ENCODE data around the gene SWSAP1. TPM values are rescaled to one million over a fixed set of nuclear protein-coding genes. Genes with fewer than 3 reads are reported as not detected.
A peak's percentile ranks its signal among the peaks of the same experiment; 100 is the strongest.

SWSAP1 gene
- total and polyA plus RNA-seq, 9 of the 15 experiments (the other 6 are each of a cell fraction or from before 2014, with no cell fraction given): 0.18 to 2.8 (median 1.7) TPM

DNA sequence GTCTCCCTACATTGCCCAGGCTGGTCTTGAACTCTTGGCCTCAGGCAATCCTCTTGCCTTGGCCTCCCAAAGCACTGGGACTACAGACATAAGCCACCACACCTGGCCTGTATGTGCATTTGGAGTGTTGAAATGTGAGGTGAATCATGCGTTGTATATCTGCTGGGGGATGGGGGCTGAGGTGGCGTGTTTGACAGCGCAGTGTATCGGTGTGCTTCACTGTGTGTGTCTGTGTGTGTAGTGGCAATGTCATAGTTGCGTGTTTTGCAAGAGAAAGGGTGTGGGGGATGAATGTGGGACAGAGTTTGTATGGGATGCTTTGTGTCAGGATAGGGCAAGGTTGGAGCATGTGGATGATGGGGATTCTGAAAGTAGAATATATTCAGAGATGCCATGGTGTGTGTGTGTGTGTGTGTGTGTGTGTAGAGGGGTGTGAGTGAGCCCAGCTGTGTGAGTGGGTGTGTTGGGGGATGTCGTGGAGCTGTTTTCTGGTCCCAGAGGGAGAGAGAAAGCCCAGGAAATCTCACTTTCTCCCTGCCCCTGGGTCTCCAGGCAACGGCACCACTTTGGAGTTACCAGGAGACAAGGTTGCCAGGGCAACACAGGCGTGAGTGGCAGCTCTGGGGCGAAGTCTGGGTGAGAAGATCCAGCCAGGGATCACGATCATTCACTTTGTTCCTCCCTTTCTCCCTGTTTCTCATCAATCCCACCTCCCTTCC is 1.1 kb upstream of the SWSAP1 start (continued):
- TF ChIP-seq, protein P1, sequence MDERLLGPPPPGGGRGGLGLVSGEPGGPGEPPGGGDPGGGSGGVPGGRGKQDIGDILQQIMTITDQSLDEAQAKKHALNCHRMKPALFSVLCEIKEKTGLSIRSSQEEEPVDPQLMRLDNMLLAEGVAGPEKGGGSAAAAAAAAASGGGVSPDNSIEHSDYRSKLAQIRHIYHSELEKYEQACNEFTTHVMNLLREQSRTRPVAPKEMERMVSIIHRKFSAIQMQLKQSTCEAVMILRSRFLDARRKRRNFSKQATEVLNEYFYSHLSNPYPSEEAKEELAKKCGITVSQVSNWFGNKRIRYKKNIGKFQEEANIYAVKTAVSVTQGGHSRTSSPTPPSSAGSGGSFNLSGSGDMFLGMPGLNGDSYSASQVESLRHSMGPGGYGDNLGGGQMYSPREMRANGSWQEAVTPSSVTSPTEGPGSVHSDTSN (CRISPR knock-in tag; IDR thresholded peaks at IDR 0.05; ENCODE audit: low read depth): peak; percentile 79
- TF ChIP-seq, protein P1 (tag; conservative IDR thresholded peaks at IDR 0.05; ENCODE audit: low read depth): peak; percentile 84
- TF ChIP-seq TCFL5 (CRISPR knock-in tag; conservative IDR thresholded peaks at IDR 0.05) (no peak), NR2C1 (IDR thresholded peaks at IDR 0.05) (no peak), NR2C1 (tag; IDR thresholded peaks at IDR 0.05) (no peak), RAD21 (CRISPR knock-in tag; conservative IDR thresholded peaks at IDR 0.05 in 1 of 2, IDR thresholded peaks at IDR 0.05 in 1 of 2) (no peak), ZNF165 (CRISPR knock-in tag; IDR thresholded peaks at IDR 0.05; ENCODE audit: borderline replicate concordance) (no peak), PKNOX1 (IDR thresholded peaks at IDR 0.05) (peak; percentile 97), RBM15 (IDR thresholded peaks at IDR 0.05; ENCODE audit: insufficient read depth, low read length) (no peak), NFYB (IDR thresholded peaks at IDR 0.05; ENCODE audit: extremely low read depth, insufficient read length) (no peak), ZNF324 (CRISPR knock-in tag; IDR thresholded peaks at IDR 0.05) (no peak), PTRF (tag; IDR thresholded peaks at IDR 0.05) (no peak), DPF2 (IDR thresholded peaks at IDR 0.05) (no peak), ZNF589 (CRISPR knock-in tag; IDR thresholded peaks at IDR 0.05; ENCODE audit: low read depth) (no peak), RCOR1 (IDR thresholded peaks at IDR 0.05; ENCODE audit: borderline replicate concordance in 1 of 2, low read depth in 2 of 2, low read length in 2 of 2) (no peak), CC2D1A (IDR thresholded peaks at IDR 0.05) (no peak), NEUROD1 (IDR thresholded peaks at IDR 0.05; ENCODE audit: borderline replicate concordance, low read depth, low read length, partially characterized antibody) (peak; percentile 91)
- TF ChIP-seq, protein P2, sequence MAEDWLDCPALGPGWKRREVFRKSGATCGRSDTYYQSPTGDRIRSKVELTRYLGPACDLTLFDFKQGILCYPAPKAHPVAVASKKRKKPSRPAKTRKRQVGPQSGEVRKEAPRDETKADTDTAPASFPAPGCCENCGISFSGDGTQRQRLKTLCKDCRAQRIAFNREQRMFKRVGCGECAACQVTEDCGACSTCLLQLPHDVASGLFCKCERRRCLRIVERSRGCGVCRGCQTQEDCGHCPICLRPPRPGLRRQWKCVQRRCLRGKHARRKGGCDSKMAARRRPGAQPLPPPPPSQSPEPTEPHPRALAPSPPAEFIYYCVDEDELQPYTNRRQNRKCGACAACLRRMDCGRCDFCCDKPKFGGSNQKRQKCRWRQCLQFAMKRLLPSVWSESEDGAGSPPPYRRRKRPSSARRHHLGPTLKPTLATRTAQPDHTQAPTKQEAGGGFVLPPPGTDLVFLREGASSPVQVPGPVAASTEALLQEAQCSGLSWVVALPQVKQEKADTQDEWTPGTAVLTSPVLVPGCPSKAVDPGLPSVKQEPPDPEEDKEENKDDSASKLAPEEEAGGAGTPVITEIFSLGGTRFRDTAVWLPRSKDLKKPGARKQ (CRISPR knock-in tag; IDR thresholded peaks at IDR 0.05): no peak
- TF ChIP-seq, protein P3, sequence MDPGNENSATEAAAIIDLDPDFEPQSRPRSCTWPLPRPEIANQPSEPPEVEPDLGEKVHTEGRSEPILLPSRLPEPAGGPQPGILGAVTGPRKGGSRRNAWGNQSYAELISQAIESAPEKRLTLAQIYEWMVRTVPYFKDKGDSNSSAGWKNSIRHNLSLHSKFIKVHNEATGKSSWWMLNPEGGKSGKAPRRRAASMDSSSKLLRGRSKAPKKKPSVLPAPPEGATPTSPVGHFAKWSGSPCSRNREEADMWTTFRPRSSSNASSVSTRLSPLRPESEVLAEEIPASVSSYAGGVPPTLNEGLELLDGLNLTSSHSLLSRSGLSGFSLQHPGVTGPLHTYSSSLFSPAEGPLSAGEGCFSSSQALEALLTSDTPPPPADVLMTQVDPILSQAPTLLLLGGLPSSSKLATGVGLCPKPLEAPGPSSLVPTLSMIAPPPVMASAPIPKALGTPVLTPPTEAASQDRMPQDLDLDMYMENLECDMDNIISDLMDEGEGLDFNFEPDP (CRISPR knock-in tag; IDR thresholded peaks at IDR 0.05): no peak
- TF ChIP-seq, protein P4, sequence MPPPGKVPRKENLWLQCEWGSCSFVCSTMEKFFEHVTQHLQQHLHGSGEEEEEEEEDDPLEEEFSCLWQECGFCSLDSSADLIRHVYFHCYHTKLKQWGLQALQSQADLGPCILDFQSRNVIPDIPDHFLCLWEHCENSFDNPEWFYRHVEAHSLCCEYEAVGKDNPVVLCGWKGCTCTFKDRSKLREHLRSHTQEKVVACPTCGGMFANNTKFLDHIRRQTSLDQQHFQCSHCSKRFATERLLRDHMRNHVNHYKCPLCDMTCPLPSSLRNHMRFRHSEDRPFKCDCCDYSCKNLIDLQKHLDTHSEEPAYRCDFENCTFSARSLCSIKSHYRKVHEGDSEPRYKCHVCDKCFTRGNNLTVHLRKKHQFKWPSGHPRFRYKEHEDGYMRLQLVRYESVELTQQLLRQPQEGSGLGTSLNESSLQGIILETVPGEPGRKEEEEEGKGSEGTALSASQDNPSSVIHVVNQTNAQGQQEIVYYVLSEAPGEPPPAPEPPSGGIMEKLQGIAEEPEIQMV (tag; conservative IDR thresholded peaks at IDR 0.05; ENCODE audit: low read depth): no peak
